ENCODE measurements around the gene LMO3. TPM values are rescaled to one million over a fixed set of nuclear protein-coding genes. Genes with fewer than 3 reads are reported as not detected.

The LMO3 gene
- total RNA-seq, 1 experiment from 2014 or later = not detected

DNA sequence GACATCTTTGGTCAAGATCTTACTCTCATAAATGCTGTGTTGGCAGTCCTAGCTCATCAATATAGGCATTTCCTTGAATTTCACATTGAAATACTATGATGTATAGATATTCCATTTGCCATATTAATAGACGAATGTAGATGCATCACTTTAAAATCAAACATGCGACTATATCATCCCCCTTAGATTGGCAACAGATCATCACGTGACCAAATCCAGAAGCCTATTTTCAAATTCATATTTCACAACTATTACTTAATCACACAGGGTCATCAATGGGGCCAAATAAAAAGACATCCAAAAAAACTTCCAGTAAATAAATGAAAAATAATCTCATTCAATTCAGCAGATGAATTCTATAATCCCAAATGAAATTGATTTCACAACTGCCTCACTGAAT lies 15.3 kb downstream of the LMO3 start:
- Histone ChIP-seq H3K4me3 (no peak overlapping the region), H3K4me1 (replicated peaks; ENCODE audit: insufficient read depth) (no peaks in the 10 kb centered on the region), H3K9me2 (ENCODE audit: insufficient read depth) (no peaks in the 10 kb centered on the region; the same call in 1 of the 2 replicates), H3K36me3 (ENCODE audit: low read depth) (no peaks in the 10 kb centered on the region), H3K4me2 (no peak overlapping the region), H3F3A (ENCODE audit: insufficient read depth, low read depth) (no peaks in the 10 kb centered on the region), H3K27ac (no peak overlapping the region), H4K20me1 (ENCODE audit: insufficient read depth) (no peaks in the 10 kb centered on the region), H2AFZ (no peak overlapping the region), H3K27me3 (ENCODE audit: insufficient read depth, low read depth) (no peaks in the 10 kb centered on the region), H3K9me3 (ENCODE audit: insufficient read depth, low read depth) (no peaks in the 10 kb centered on the region), H3K79me2 (ENCODE audit: low read depth) (no peaks in the 10 kb centered on the region)
- intact Hi-C loops (cut with micrococcal nuclease; ENCODE audit: unreplicated experiment) = no loop called here
- no peak for DNase-seq
- no TSS peak for BruUV-seq (replicated peaks)
- CTCF ChIA-PET = no interaction called here
- POLR2A ChIA-PET (ENCODE audit: unreplicated experiment) = no interaction called here
- TF ChIP-seq, protein P1, sequence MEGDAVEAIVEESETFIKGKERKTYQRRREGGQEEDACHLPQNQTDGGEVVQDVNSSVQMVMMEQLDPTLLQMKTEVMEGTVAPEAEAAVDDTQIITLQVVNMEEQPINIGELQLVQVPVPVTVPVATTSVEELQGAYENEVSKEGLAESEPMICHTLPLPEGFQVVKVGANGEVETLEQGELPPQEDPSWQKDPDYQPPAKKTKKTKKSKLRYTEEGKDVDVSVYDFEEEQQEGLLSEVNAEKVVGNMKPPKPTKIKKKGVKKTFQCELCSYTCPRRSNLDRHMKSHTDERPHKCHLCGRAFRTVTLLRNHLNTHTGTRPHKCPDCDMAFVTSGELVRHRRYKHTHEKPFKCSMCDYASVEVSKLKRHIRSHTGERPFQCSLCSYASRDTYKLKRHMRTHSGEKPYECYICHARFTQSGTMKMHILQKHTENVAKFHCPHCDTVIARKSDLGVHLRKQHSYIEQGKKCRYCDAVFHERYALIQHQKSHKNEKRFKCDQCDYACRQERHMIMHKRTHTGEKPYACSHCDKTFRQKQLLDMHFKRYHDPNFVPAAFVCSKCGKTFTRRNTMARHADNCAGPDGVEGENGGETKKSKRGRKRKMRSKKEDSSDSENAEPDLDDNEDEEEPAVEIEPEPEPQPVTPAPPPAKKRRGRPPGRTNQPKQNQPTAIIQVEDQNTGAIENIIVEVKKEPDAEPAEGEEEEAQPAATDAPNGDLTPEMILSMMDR (conservative IDR thresholded peaks at IDR 0.05) = no peak
- no peak for TF ChIP-seq EZH2 (IDR thresholded peaks at IDR 0.05; ENCODE audit: low read depth)

DNA sequence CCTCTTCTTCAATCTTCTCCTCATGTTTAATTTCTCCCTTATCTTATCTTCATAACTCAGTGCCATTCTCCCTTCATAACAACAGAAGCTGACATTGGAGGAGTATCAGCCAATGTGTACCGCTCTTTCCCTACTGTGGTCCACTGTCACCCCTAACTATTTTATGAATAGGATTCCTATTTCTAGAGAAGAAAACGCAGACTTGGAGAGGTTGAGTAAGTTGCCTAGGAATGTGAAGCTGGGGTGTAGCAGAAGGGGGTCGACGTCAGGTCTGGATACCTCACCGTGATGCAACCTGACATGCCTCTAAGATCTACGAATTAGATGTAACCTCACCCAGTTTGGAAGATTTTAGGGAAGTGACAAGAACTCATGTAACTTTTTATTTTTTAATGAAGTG lies 17.1 kb downstream of the LMO3 start:
- H3K4me1 ChIP-seq (replicated peaks; ENCODE audit: insufficient read depth) = peaks cover 7% of the 10 kb centered on the region
- H3K9me2 ChIP-seq (ENCODE audit: insufficient read depth) = no peaks in the 10 kb centered on the region; the same call in 1 of the 2 replicates
- H3K4me3 ChIP-seq = no peak overlapping the region
- H3K27me3 ChIP-seq (ENCODE audit: insufficient read depth, low read depth) = no peaks in the 10 kb centered on the region
- H3K4me2 ChIP-seq = no peak overlapping the region
- H2AFZ ChIP-seq = no peak overlapping the region
- ChIA-PET POLR2A (ENCODE audit: unreplicated experiment) (no interaction called here), CTCF (no interaction called here)
- no peaks in the 10 kb centered on the region for H3K79me2 ChIP-seq (ENCODE audit: low read depth)
- H3K27ac ChIP-seq = no peak overlapping the region
- H3K36me3 ChIP-seq (ENCODE audit: low read depth) = no peaks in the 10 kb centered on the region
- TF ChIP-seq, protein P1 (conservative IDR thresholded peaks at IDR 0.05) = no peak
- no peak for TF ChIP-seq EZH2 (IDR thresholded peaks at IDR 0.05; ENCODE audit: low read depth)
- intact Hi-C loops (cut with micrococcal nuclease; ENCODE audit: unreplicated experiment) = no loop called here
- BruUV-seq (replicated peaks) = no TSS peak
- no peaks in the 10 kb centered on the region for H4K20me1 ChIP-seq (ENCODE audit: insufficient read depth)
- no peak for DNase-seq
- H3F3A ChIP-seq (ENCODE audit: insufficient read depth, low read depth) = 0 out of 2 replicates have a peak, but pooled peaks cover 7% of the 10 kb centered on the region
- H3K9me3 ChIP-seq (ENCODE audit: insufficient read depth, low read depth) = no peaks in the 10 kb centered on the region

DNA sequence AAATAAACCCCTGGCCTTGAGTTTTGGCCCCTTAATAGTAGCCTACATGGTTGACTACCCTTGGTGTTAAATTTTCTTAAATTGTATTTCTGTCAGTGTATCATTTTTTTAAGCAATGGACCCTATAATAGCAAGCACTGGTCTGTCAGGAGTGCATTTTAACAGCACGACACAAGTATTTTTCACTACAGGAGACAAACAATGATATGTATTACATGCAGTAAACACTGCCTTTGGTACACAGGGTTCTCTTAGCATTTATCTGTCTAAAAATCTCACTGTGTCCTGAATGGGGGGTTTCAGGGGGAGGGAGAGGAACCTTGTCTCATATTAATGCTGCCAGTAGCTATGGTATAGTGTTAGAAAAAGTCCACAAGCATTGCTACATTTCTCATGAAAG lies 18.4 kb downstream of the LMO3 start:
- no peak overlapping the region for H3K27ac ChIP-seq
- ChIA-PET POLR2A (ENCODE audit: unreplicated experiment) (no interaction called here), CTCF (no interaction called here)
- H3K79me2 ChIP-seq (ENCODE audit: low read depth) = no peaks in the 10 kb centered on the region
- no peaks in the 10 kb centered on the region for H3K27me3 ChIP-seq (ENCODE audit: insufficient read depth, low read depth)
- H3K9me2 ChIP-seq (ENCODE audit: insufficient read depth) = no peaks in the 10 kb centered on the region; the same call in 1 of the 2 replicates
- no peaks in the 10 kb centered on the region for H4K20me1 ChIP-seq (ENCODE audit: insufficient read depth)
- intact Hi-C loops (cut with micrococcal nuclease; ENCODE audit: unreplicated experiment) = no loop called here
- TF ChIP-seq EZH2 (IDR thresholded peaks at IDR 0.05; ENCODE audit: low read depth) = no peak
- TF ChIP-seq, protein P1 (conservative IDR thresholded peaks at IDR 0.05) = no peak
- no peak overlapping the region for H3K4me2 ChIP-seq
- H3K36me3 ChIP-seq (ENCODE audit: low read depth) = no peaks in the 10 kb centered on the region
- no peak for DNase-seq
- no peak overlapping the region for H3K4me3 ChIP-seq
- peaks cover 13% of the 10 kb centered on the region for H3K4me1 ChIP-seq (replicated peaks; ENCODE audit: insufficient read depth)
- H3F3A ChIP-seq (ENCODE audit: insufficient read depth, low read depth) = 0 out of 2 replicates have a peak, but pooled peaks cover 7% of the 10 kb centered on the region
- BruUV-seq (replicated peaks) = no TSS peak
- no peaks in the 10 kb centered on the region for H3K9me3 ChIP-seq (ENCODE audit: insufficient read depth, low read depth)
- no peak overlapping the region for H2AFZ ChIP-seq
